ENCODE results near the gene CCDC47. TPM values are rescaled to one million over a fixed set of nuclear protein-coding genes. Genes with fewer than 3 reads are reported as not detected.

The CCDC47 gene
- total RNA-seq, 1 experiment from 2014 or later: 79.4 TPM

DNA sequence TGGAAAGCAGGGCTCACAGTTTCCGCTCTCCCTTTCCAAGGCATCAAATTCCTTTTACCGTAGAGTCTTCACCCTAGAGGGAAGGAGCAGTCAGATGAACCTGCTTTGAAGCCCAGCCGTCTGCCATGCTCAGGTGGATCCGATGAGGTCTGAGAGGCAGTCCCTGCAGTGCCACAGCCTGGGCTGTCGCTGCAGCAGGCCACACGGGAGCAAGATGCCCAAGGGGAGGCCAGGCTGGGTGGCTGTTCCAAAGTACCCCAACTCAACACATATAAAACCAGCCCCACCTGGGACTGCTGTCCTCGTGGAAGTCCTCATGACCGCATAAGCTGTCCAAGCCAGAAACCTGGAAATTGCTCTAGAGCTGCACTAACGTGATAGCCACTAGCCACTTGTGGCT is 68.6 kb downstream of the CCDC47 start:
- H4K91ac ChIP-seq (ENCODE audit: insufficient read length, low read depth, low read length): no peak overlapping the region
- no peak overlapping the region for H2BK5ac ChIP-seq (ENCODE audit: insufficient read length, low read length)
- H4K5ac ChIP-seq (ENCODE audit: insufficient read length, low read depth, low read length): no peak overlapping the region
- Mint-ChIP-seq H3K27me3 (ENCODE audit: low read depth) (peaks cover 5% of the 10 kb centered on the region), H3K27ac (no peak overlapping the region), H3K4me3 (no peak overlapping the region), H3K36me3 (ENCODE audit: insufficient read depth in 1 of 3, low read depth in 3 of 3) (peaks cover 13 to 54% (median 35%) of the 10 kb centered on the region in 3 experiments), H3K4me1 (peaks cover 16 to 23% of the 10 kb centered on the region in 2 experiments), H3K9me3 (no peaks in the 10 kb centered on the region)
- H3T11ph ChIP-seq (ENCODE audit: low read length): no peak overlapping the region
- no peak overlapping the region for H2BK20ac ChIP-seq (ENCODE audit: low read depth, low read length, poor library complexity, severe bottlenecking)
- no peak overlapping the region for H2AFZ ChIP-seq (ENCODE audit: low read length)
- no peaks in the 10 kb centered on the region for H3K79me2 ChIP-seq (ENCODE audit: insufficient read depth, low read length)
- no peak for DNase-seq
- H3K4me2 ChIP-seq (ENCODE audit: insufficient read depth, insufficient read length, low read length): no peak overlapping the region
- no peak overlapping the region for H2BK15ac ChIP-seq (ENCODE audit: low read depth, low read length)
- H3K4ac ChIP-seq (ENCODE audit: low read depth, low read length): no peak overlapping the region
- no peaks in the 10 kb centered on the region for H3K27me3 ChIP-seq (ENCODE audit: insufficient read depth, low read length)
- no peaks in the 10 kb centered on the region for H4K20me1 ChIP-seq (ENCODE audit: control insufficient read depth, insufficient read depth, insufficient read length)
- no peaks in the 10 kb centered on the region for H3K4me1 ChIP-seq (ENCODE audit: insufficient read depth, low read length)
- no peak overlapping the region for H2BK12ac ChIP-seq (ENCODE audit: insufficient read length, low read depth, low read length)
- no peak overlapping the region for H3K27ac ChIP-seq (ENCODE audit: insufficient read length, low read depth, low read length)
- WGBS (ENCODE audit: extremely low coverage, insufficient read length, low lambda C conversion rate): no CpG with 5 or more reads among the region's 9 CpGs
- H3K14ac ChIP-seq (ENCODE audit: insufficient read depth, low read length): no peak overlapping the region
- H3K9me3 ChIP-seq (ENCODE audit: control insufficient read depth, low read depth, low read length): no peaks in the 10 kb centered on the region
- H3K18ac ChIP-seq (ENCODE audit: insufficient read length, low read depth, low read length): no peak overlapping the region
- H4K8ac ChIP-seq (replicated peaks; ENCODE audit: insufficient read length, low read depth, low read length): no peak overlapping the region
- no peak overlapping the region for H2BK120ac ChIP-seq (ENCODE audit: low read depth, low read length, poor library complexity, severe bottlenecking)
- no peak overlapping the region for H2AK5ac ChIP-seq (ENCODE audit: insufficient read length, low read length)
- no peak overlapping the region for H3K23ac ChIP-seq (ENCODE audit: insufficient read length, low read depth, low read length)
- H3K9ac ChIP-seq (ENCODE audit: extremely low read depth, insufficient read length, low read length): no peak overlapping the region
- TF ChIP-seq, protein P1, sequence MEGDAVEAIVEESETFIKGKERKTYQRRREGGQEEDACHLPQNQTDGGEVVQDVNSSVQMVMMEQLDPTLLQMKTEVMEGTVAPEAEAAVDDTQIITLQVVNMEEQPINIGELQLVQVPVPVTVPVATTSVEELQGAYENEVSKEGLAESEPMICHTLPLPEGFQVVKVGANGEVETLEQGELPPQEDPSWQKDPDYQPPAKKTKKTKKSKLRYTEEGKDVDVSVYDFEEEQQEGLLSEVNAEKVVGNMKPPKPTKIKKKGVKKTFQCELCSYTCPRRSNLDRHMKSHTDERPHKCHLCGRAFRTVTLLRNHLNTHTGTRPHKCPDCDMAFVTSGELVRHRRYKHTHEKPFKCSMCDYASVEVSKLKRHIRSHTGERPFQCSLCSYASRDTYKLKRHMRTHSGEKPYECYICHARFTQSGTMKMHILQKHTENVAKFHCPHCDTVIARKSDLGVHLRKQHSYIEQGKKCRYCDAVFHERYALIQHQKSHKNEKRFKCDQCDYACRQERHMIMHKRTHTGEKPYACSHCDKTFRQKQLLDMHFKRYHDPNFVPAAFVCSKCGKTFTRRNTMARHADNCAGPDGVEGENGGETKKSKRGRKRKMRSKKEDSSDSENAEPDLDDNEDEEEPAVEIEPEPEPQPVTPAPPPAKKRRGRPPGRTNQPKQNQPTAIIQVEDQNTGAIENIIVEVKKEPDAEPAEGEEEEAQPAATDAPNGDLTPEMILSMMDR (conservative IDR thresholded peaks at IDR 0.05): no peak
- no peaks in the 10 kb centered on the region for H3K79me1 ChIP-seq (ENCODE audit: insufficient read depth, low read depth, low read length, poor library complexity, severe bottlenecking)
- H3K56ac ChIP-seq (ENCODE audit: insufficient read length, low read depth, low read length): no peak overlapping the region
- H3K23me2 ChIP-seq (ENCODE audit: insufficient read length, low read depth, low read length, poor library complexity, severe bottlenecking): peaks cover 8% of the 10 kb centered on the region
